Lung (tissue), 12 donors: ENCODE measurements around the gene DTNB. TPM values are rescaled to one million over a fixed set of nuclear protein-coding genes. Genes with fewer than 3 reads are reported as not detected.

Experiments
- ATAC-seq: fragments of 200-7000 bp; cut with Tn5 transposase; one replicate; pipeline ENCODE4 v1.9.1; 2020; ENCODE audit warnings: moderate number of reproducible peaks; ENCODE audit not compliant: insufficient read depth, low FRiP score
- DNase-seq, 3 donors: peaks; one replicate each; pipeline ENCODE4 v3.0.0-alpha.2; 2013 to 2017
- H3K27ac ChIP-seq, 2 donors: one replicate each; pipeline ENCODE4 v1.5.1; 2013; ENCODE audit warnings: mild to moderate bottlenecking in 2 of 2, moderate library complexity in 2 of 2, control low read depth in 1 of 2, inconsistent platforms in 1 of 2, low read depth in 1 of 2, low read length in 1 of 2
- H3K27me3 ChIP-seq, 3 donors: one replicate each; pipeline ENCODE4 v1.5.1; 2013; ENCODE audit warnings: low read length in 2 of 3; ENCODE audit not compliant: control insufficient read depth in 3 of 3, insufficient read depth in 3 of 3
- H3K36me3 ChIP-seq, 4 donors: one replicate each; pipeline ENCODE4 v1.5.1; 2013; ENCODE audit warnings: low read length in 4 of 4, mild to moderate bottlenecking in 1 of 4, moderate library complexity in 1 of 4; ENCODE audit not compliant: control insufficient read depth in 4 of 4, insufficient read depth in 4 of 4
- H3K4me1 ChIP-seq, 5 donors: one replicate each; pipeline ENCODE4 v1.5.1; 2013; ENCODE audit warnings: low read length in 5 of 5, mild to moderate bottlenecking in 2 of 5, moderate library complexity in 1 of 5; ENCODE audit not compliant: control insufficient read depth in 5 of 5, insufficient read depth in 5 of 5
- H3K4me3 ChIP-seq: one replicate; pipeline ENCODE4 v1.5.1; 2013; ENCODE audit warnings: mild to moderate bottlenecking, control low read depth, moderate library complexity
- H3K9ac ChIP-seq, 2 donors: one replicate each; pipeline ENCODE4 v1.5.1; 2013; ENCODE audit warnings: low read length in 2 of 2, control low read depth in 1 of 2; ENCODE audit not compliant: insufficient read depth in 1 of 2
- H3K9me3 ChIP-seq, 4 donors: one replicate each; pipeline ENCODE4 v1.5.1; 2013; ENCODE audit warnings: low read length in 3 of 4, mild to moderate bottlenecking in 1 of 4, moderate library complexity in 1 of 4; ENCODE audit not compliant: control insufficient read depth in 4 of 4, insufficient read depth in 3 of 4
- WGBS, 2 donors: extraction: QIAGEN DNeasy Blood & Tissue Kit; methylation state at CpG; one replicate each; pipeline ENCODE4 v1.1.7; 2013; 5-methylcytosine and 5-hydroxymethylcytosine counted together
- polyA plus RNA-seq, 2 donors: library from polyadenylated mRNA; stranded (reverse); fragments of 200-250 nt; gene quantifications; one replicate each; pipeline ENCODE4 v1.2.1, GENCODE V29; 2013
- total RNA-seq, 2 donors: library from RNA; depleted of rRNA in 1 of 2; stranded (reverse); fragments of >200 nt in 1 of 2; gene quantifications; one replicate each; pipeline ENCODE4 v1.2.1, GENCODE V29; 2014 to 2021
- TF ChIP-seq, protein P1 (sequence below): IDR thresholded peaks from 2 replicates; pipeline ENCODE4 v1.5.1; 2012; ENCODE audit warnings: mild to moderate bottlenecking; ENCODE audit errors: control extremely low read depth, extremely low read depth
- donor health status: control.
- donor health status: control.
- donor health status: Bipolar disorder and iron deficiency.
- donor health status: healthy.
- donor health status: DM: yes; HTN: yes; CAD: no.

The DTNB gene
- total and polyA plus RNA-seq, 4 donors, result 10.1 to 35.2 (median 20.4) TPM

DNA sequence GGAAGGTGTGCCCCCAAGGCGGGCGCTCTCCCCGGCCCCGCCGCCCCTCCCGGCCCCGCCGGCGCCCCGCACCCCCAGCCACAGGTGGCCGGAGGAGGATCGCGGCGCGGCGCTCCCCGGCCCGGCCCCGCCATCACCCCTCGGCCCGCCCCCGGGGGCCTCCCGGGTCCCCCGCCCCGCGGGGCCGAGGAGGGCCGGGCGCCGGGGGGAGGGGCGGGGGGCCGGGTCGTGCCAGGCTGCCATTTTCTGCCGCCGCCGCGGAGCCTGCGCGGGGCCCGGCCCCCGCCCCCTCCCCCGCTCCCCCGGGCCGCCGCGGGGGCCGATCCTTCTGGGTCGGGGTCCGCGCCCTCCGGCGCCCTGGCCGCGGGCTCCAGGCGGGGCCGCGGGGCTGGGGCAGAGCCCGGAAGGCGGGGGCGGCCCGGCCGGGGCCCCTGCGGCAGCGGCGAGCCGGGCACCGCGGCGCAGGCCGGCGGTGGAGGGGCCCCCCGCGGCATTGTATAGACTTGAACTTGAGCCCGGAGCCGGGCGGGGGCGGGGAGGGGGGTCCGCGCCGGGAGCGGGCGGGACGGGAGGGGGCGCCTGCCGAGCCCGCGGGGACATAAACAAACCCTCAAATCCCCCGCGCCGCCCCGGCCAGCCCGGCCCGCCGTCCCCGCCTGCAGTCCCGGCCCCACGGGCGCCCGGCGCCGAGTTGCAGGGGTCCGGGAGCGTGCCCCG lies 332.2 kb downstream of the DTNB start:
- no peaks in the 10 kb centered on the region for H3K27me3 ChIP-seq
- peak overlapping the region; percentile 66 for H3K4me3 ChIP-seq
- H3K36me3 ChIP-seq, result peaks cover 0 to 3% (median 0%) of the 10 kb centered on the region in 4 donors
- ATAC-seq (no peak), DNase-seq (peak; percentile 51 to 68 (median 67))
- H3K4me1 ChIP-seq, result peaks cover 0 to 25% (median 19%) of the 10 kb centered on the region in 5 donors
- H3K9me3 ChIP-seq, result no peaks in the 10 kb centered on the region
- TF ChIP-seq, protein P1, sequence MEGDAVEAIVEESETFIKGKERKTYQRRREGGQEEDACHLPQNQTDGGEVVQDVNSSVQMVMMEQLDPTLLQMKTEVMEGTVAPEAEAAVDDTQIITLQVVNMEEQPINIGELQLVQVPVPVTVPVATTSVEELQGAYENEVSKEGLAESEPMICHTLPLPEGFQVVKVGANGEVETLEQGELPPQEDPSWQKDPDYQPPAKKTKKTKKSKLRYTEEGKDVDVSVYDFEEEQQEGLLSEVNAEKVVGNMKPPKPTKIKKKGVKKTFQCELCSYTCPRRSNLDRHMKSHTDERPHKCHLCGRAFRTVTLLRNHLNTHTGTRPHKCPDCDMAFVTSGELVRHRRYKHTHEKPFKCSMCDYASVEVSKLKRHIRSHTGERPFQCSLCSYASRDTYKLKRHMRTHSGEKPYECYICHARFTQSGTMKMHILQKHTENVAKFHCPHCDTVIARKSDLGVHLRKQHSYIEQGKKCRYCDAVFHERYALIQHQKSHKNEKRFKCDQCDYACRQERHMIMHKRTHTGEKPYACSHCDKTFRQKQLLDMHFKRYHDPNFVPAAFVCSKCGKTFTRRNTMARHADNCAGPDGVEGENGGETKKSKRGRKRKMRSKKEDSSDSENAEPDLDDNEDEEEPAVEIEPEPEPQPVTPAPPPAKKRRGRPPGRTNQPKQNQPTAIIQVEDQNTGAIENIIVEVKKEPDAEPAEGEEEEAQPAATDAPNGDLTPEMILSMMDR, result no peak
- WGBS, 2 donors, result 1% methylated on average over 30 to 104 of the region's 104 CpGs
- no peak overlapping the region for H3K9ac ChIP-seq
- peak overlapping the region in 1 of 2 donors; percentile 76 for H3K27ac ChIP-seq

DNA sequence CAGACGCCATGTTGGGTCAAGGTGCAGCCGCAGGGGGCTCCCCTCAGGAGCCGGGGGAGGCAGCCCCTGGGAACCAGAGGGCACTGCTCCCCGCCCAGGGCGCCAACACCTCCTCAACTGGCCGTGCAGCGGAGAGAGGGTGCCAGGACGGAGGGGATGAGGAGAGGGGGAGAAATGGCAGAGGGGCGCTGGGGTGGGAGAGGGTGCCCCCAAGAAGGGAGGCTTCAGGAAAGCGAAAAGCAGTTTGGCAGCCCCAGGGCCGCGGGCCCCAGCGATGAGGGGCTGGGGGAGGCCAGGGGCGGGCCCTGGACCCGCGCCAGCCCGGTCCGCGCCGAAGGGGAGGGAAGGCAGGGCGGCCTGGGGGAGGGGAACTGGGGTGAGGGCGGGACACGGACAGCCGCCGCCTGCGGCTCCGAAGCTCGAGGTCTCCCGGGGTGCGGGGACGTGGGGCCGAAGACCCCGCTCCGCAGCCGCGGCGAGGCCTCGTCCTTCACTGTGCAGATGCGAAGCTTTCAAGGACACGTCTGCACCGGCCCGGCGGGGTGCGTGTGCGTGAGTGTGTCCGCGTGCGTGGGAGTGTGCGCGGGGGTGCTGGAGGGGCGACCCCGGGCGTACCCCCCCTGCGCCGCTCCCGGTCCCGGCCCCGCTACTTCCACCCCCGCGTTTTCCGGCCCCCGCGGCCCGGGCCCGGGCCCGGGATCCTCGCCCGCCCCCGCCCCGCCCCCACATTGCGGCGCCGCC lies 333.0 kb downstream of the DTNB start:
- no peaks in the 10 kb centered on the region for H3K9me3 ChIP-seq
- H3K27me3 ChIP-seq, result no peaks in the 10 kb centered on the region
- TF ChIP-seq, protein P1, result no peak
- H3K36me3 ChIP-seq, result peaks cover 0 to 3% (median 0%) of the 10 kb centered on the region in 4 donors
- no peak overlapping the region for H3K9ac ChIP-seq
- ATAC-seq (no peak), DNase-seq (peak; percentile 71 to 85 (median 72))
- H3K4me3 ChIP-seq, result peak overlapping the region; percentile 49
- peaks cover 0 to 25% (median 19%) of the 10 kb centered on the region in 5 donors for H3K4me1 ChIP-seq
- H3K27ac ChIP-seq, result peak overlapping the region; percentile 26 to 71
- WGBS, 2 donors, result 6 to 13% methylated on average over 40 to 73 of the region's 73 CpGs

DNA sequence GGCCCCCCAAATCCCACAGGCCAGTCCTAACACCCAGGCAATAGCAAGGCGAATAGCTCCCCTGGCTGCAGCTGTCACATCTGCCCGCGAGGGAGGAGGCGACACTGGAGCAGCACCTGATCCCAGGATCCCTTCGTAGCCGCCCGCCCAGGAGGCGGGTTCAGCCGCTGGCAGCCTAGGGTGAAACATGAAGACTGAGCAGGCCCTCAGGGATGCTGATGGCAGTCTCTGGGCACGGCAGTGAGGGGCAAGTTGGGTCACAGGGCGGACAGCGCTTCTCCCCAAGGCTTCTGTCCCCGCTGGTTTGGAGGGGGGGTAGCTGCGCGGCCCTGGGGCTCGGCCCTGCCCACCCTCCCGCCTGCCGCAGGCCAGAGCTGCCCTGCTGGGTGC lies 333.6 kb downstream of the DTNB start:
- Histone ChIP-seq H3K4me1 (peaks cover 0 to 25% (median 19%) of the 10 kb centered on the region in 5 donors), H3K36me3 (peaks cover 0 to 3% (median 0%) of the 10 kb centered on the region in 4 donors), H3K4me3 (no peak overlapping the region), H3K27ac (peak overlapping the region; percentile 26 to 71), H3K9me3 (no peaks in the 10 kb centered on the region), H3K9ac (no peak overlapping the region), H3K27me3 (no peaks in the 10 kb centered on the region)
- DNase-seq (peak in 1 of 3 donors; percentile 48), ATAC-seq (no peak)
- WGBS, 2 donors, result 65 to 77% methylated on average over 13 to 18 of the region's 18 CpGs
- TF ChIP-seq, protein P1, result no peak
